Skeletal muscle cell (primary cell): ENCODE results near the gene TCEAL9.
"Not testable (repeated sequence)": the region's sequence is repeated elsewhere in the genome, so short reads cannot be mapped to it uniquely, and the experiment has no call there.

Source experiments
- DNase-seq: peaks from one replicate; pipeline ENCODE4 v3.0.0-alpha.2; 2010; ENCODE audit warnings: low read depth
- H3K4me3 ChIP-seq: 2 replicates; pipeline ENCODE4 v1.5.1; 2011; ENCODE audit warnings: low read depth, mild to moderate bottlenecking, control low read depth, low read length, moderate library complexity

TCEAL9 gene, protein sequence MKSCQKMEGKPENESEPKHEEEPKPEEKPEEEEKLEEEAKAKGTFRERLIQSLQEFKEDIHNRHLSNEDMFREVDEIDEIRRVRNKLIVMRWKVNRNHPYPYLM

GRCh38 chrX:103356130-103356798 lies at the start of gene TCEAL9:
Gene TCEAL9, plus strand, starts transcription at chrX:103356506. Its CDS starts 1,179 bp downstream, at chrX:103357685.
- peak; percentile 62 for DNase-seq
- peak within 1 kb of the TSS; percentile 78 for H3K4me3 ChIP-seq

- peak overlapping the region; percentile 54 for H3K4me3 ChIP-seq
- DNase-seq = no peak
Observed at GRCh38 chrX:103309860-103310554, 46.3 kb upstream of the TCEAL9 start.

DNA sequence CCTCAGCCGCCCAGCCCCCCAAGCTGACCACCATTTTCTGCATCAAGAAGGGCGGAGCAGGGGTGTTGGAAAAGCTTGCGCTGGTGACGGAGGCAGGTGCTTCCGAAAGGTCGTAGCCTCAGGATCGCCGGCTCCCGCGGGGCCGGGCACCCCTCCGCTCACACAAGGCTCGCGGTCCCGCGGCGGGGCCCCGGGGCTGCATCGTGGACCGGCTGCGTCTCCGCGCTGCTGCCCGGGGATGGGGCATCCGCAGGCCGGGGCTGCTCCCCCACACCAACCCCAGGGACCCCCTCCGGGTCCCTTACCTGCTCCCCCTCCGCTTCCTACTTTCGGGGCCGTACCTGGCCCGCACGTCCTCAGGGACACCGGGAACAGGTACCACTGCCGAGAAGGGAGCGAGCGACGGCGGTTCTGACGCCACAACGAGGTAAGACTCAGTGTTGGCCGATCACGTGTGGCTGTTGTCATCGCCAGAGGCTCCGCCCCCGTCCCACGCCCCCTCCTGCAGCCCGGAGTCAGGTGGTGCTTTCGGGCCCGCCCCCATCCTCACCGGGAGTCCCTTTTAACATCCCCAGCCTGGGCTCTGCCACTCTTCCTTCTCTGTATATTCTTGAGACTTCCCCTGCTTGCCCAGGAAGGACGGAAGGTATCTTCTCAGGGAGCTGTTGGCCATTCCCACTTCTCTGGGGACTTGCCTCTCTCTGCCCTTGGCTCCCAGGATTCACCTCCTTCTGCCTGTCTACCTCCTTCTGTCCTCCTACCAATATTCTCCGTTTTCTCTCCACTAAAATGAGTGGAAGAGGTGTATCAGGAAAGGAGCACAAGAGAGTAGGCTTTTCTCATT lies 45.5 kb upstream of the TCEAL9 start, which contains the start of gene BEX2:
Gene BEX2, minus strand, starts transcription at position 436 of the 844 bp plus-strand sequence. CDS start 1,014 bp downstream, outside the sequence.
- DNase-seq = no peak
- H3K4me3 ChIP-seq = peak within 1 kb of the TSS; percentile 54

GRCh38 chrX:103311399-103311780 lies 44.9 kb upstream of the TCEAL9 start:
- DNase-seq = no peak
- no peak overlapping the region for H3K4me3 ChIP-seq

- DNase-seq = no peak
- peak within 1 kb of the TSS; percentile 53 for H3K4me3 ChIP-seq
Observed at GRCh38 chrX:103329991-103330390, 26.3 kb upstream of the TCEAL9 start, which contains the start of gene TCEAL7. Gene TCEAL7, plus strand, starts transcription at chrX:103330239. Its CDS starts 1,165 bp downstream, at chrX:103331404.

DNA sequence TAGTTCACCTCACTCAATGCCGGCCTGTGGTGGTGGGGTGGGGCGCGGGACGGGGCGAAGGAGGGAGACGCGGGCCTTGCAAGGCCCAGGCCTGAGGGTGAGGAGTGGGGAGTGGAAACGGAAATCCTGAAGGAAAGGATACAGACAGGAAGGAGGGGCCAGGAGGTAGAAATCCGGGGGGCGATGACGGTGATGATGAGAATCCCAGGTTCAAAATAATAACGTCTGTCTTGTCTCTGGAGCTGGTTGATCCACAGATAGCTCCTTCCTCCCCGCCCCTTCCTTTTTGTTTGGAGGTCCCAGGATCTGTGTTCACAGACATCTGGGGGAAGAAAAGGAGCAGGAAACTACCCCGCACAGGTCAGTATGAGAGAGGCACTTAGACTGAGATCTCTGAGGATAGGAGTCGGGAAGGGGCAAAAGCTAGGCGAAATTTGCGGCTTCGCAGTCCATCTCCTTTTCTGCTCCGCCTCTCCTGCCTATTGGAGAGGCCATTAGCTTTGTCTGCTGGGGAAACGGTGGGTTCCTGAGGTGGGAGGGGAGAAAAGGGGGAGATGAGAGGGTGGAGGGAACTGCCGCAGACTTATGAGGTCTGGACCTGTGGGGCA lies 25.5 kb upstream of the TCEAL9 start:
- peak overlapping the region; percentile 53 for H3K4me3 ChIP-seq
- DNase-seq = no peak

DNA sequence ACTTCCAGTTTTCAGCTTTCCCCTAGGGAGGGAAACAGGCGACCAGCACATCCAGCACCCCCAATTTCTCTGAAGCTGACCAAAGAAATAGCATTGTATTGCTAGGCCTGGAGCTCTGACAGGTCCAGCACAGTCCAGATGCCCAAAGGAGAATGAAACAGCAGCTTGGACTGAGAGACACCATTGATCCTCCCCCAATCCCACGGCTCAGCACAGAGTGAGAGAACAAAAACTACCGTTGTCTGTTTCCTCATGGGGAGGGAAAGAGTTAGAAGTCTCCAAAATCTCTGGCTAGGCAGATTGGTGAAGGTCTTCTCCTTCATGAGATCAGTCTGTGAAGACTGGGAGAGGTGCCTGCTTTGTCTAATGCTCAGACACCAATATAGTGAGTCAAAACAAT lies 17.6 kb upstream of the TCEAL9 start:
- H3K4me3 ChIP-seq = no peak overlapping the region
- no peak for DNase-seq

- DNase-seq = no peak
- H3K4me3 ChIP-seq = no peak overlapping the region
Observed at GRCh38 chrX:103343105-103343504, 13.2 kb upstream of the TCEAL9 start.

GRCh38 chrX:103344606-103345005 lies 11.7 kb upstream of the TCEAL9 start:
- no peak overlapping the region for H3K4me3 ChIP-seq
- DNase-seq = no peak

DNA sequence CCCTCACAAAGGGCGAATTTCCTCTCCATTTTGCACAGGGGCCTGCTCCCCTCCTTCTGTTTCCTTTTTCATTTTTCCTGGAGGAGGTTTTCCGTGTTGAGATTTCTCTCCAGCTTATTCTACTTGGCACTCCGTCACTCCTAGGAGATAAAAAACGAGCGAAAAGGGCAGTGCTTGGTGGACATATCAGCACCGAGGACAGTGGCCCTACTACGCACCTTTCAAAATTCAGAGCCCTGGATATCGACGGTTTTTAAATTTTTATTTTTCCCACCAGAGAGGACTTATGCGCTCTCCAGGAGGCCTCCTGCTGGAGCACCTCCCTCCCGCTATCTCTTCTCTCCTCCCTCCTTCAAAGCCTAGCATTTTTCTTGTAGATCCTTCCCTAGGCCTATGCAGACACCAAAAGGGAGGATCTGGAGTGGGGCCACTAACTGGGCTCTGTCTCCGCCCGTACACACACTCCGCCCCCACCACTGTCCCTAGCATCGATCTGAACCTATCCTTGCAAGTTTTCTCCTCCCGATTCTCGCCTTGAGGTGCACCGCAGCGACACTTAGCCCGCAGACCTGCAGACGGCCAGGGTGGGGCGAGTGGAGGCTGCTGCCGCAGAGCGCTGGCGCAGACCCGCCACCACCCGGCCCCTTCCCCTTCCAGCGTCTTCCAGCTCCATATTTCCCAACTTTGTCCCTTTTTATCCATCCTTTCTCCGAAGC lies 8.5 kb upstream of the TCEAL9 start:
- DNase-seq = no peak
- H3K4me3 ChIP-seq = no peak overlapping the region

GRCh38 chrX:103356858-103357257 lies 552 bp downstream of the TCEAL9 start:
- no peak for DNase-seq
- H3K4me3 ChIP-seq = peak overlapping the region; percentile 78

DNA sequence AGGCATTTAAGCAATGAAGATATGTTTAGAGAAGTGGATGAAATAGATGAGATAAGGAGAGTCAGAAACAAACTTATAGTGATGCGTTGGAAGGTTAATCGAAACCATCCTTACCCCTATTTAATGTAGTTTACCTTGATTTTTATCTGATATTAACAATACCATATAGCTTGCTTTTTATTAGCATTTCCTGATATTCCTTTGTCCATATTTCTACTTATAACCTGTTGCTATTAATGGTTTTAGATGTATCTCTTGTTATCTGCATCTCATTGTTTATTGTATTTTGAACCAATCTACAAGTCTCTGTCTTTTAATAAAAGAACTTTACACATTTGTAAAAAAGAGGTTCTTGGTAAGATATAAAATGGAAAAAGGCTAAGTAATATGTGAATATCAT lies 1.6 kb downstream of the TCEAL9 start:
- H3K4me3 ChIP-seq = peak overlapping the region; percentile 78
- DNase-seq = no peak

GRCh38 chrX:103359605-103360004 lies 3.3 kb downstream of the TCEAL9 start:
- H3K4me3 ChIP-seq, DNase-seq: not testable (repeated sequence)

GRCh38 chrX:103360092-103360491 lies 3.8 kb downstream of the TCEAL9 start:
- no peak for DNase-seq
- H3K4me3 ChIP-seq = no peak overlapping the region

DNA sequence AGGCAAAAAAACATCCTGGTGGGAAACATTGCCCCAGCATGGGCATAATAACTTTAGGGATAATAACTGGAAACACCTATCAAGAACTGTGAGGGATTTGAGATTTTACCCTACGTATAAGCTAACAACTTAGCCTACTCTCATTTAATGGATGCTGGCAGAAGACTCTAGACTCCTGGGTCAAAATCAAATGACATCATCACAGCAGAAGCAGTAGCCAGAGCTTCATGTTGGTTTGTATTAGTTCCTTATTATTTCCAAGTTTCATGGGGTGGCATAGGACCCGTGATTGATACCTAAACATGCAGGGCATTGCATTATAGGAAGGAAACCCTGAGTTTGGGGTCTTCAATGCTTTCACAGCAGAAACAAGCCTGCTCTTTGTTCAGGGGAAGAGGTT lies 4.6 kb downstream of the TCEAL9 start:
- no peak overlapping the region for H3K4me3 ChIP-seq
- no peak for DNase-seq

- no peak overlapping the region for H3K4me3 ChIP-seq
- DNase-seq = no peak
Observed at GRCh38 chrX:103361798-103362197, 5.5 kb downstream of the TCEAL9 start.

DNA sequence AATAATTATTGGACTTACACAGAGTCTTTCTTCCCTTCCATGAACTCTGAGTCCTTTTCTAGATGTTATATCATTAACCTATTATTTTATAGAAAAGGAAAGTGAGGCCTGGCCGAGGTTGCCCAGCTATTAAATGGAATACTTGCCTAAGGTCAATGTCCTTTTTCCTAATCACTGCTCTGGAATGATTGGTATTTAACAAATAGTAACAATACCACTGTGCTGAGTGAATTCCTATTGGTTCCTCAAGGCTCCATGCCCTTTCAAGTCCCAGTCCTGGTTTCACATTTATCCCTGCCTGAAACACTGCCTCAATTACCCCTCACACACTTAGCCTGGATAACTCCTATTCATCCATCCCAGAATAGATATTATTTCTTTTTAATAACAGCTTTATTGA lies 6.2 kb downstream of the TCEAL9 start:
- no peak overlapping the region for H3K4me3 ChIP-seq
- DNase-seq = no peak

DNA sequence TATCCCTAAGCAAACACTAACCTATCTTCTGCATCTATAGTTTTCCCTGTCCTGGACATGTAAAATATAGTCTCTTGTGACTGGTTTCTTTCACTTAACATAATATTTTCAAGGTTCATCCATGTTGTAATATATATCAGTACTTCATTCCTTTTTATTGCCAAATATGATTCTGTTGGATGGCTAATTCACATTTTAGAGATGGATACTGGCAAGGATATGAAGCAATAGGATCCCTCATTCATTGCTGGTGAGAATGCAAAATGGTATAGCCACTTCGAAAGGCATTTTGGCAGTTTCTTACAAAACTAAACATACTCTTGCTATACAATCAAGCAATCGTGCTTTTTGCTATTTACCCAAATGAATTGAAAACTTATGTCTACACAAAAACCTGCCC lies 6.7 kb downstream of the TCEAL9 start:
- DNase-seq = no peak
- no peak overlapping the region for H3K4me3 ChIP-seq

DNA sequence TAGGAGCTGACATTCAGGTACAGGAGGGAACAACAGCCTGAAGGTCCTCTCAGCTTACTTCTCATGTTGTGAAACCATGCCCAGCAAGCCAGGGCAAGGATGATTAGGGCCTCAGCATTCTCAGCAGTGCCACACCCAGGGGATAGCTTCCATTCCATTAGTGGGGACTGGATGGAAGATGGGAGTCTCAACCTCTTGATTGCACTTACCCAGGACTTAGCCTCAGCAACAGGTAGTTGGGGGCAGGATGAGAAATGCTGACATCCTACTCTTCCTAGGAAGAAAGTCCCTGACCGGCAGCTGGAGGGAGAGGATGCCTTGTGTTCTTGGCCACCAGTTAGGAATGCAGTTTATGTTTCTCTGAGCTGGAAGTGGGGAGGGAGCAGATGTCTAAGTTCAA lies 11.2 kb downstream of the TCEAL9 start:
- no peak overlapping the region for H3K4me3 ChIP-seq
- DNase-seq = no peak
